Right lobe of liver (tissue), 6 donors: Measurements from ENCODE around the gene PPM1H. TPM values are rescaled to one million over a fixed set of nuclear protein-coding genes. Genes with fewer than 3 reads are reported as not detected.

Source experiments
- ATAC-seq, 4 donors: fragments of 200-7000 bp; cut with Tn5 transposase; one replicate each; pipeline ENCODE4 v1.9.1; 2020; ENCODE audit warnings: mild to moderate bottlenecking in 4 of 4, moderate library complexity in 4 of 4
- DNase-seq, 3 donors: peaks; one replicate each; pipeline ENCODE4 v3.0.0-alpha.2; 2020
- H3K27ac ChIP-seq, 3 donors: fragments of 200-600 bp; one replicate each; pipeline ENCODE4 v1.8.0; 2022
- H3K27me3 ChIP-seq, 2 donors: fragments of 200-600 bp; one replicate each; pipeline ENCODE4 v1.8.0; 2022
- H3K36me3 ChIP-seq, 4 donors: fragments of 200-600 bp; sonication (generic) in 1 of 4; one replicate each; pipeline versions ENCODE4 v1.5.1 to v1.8.0; 2017 to 2022; ENCODE audit warnings: control low read depth in 1 of 4
- H3K4me1 ChIP-seq, 4 donors: fragments of 200-600 bp; sonication (generic) in 1 of 4; one replicate each; pipeline versions ENCODE4 v1.5.1 to v1.8.0; 2017 to 2022; ENCODE audit warnings: control low read depth in 1 of 4
- H3K4me3 ChIP-seq, 3 donors: fragments of 200-600 bp; one replicate each; pipeline ENCODE4 v1.8.0; 2022
- H3K9me3 ChIP-seq, 4 donors: fragments of 200-600 bp; sonication (generic) in 1 of 4; one replicate each; pipeline versions ENCODE4 v1.5.1 to v1.8.0; 2017 to 2022; ENCODE audit warnings: control low read depth in 1 of 4
- CTCF ChIP-seq, 4 donors: fragments of 200-600 bp in 3 of 4; fragments of 450-650 bp in 1 of 4; IDR thresholded peaks; one replicate each; pipeline versions ENCODE4 v1.5.1 to v1.8.0; 2016 to 2022; ENCODE audit warnings: antibody characterized with exemption in 4 of 4, mild to moderate bottlenecking in 2 of 4
- POLR2A ChIP-seq: fragments of 450-650 bp; IDR thresholded peaks from one replicate; pipeline ENCODE4 v1.6.1; 2017; ENCODE audit warnings: antibody characterized with exemption, mild to moderate bottlenecking
- WGBS: methylation state at CpG from one replicate; pipeline ENCODE4 v1.1.6; 2018; ENCODE audit warnings: low coverage, low lambda C conversion rate; ENCODE audit not compliant: insufficient coverage; ENCODE audit errors: missing lambda C conversion rate; 5-methylcytosine and 5-hydroxymethylcytosine counted together
- intact Hi-C, 2 donors: fragments of 100-400 bp; cut with DNase I; formaldehyde crosslinking; loops; one replicate each; pipeline versions ENCODE4 v1.11.2 to v1.14.1; 2022
- total RNA-seq, 6 experiments: library from RNA; depleted of rRNA in 2 of 6; stranded (reverse); fragments of >200 nt in 2 of 6; fragmentation: NEBNext Ultra II Directional in 3 of 6; extraction: Animal tissue kit (Norgen Biotek cat#: 25700) in 3 of 6; gene quantifications; one replicate each; pipeline versions ENCODE4 v1.1.0 to v1.2.4, GENCODE V29; 2016 to 2023
- donor health status: DM: no; HTN: yes; CAD: no.
- donor health status: DM: no; HTN: no; CAD: no.
- donor health status: DM: no; HTN: no; CAD: no.
- donor health status: DM: no; HTN: yes; CAD: no.
- donor health status: DM: no; HTN: yes; CAD: no.

The PPM1H gene
- total RNA-seq, 6 experiments from 2014 or later = 3.8 to 9.2 (median 6.5) TPM

- no peak for ATAC-seq
- Histone ChIP-seq H3K9me3 (no peaks in the 10 kb centered on the region), H3K4me1 (peaks cover 0 to 1% (median 0%) of the 10 kb centered on the region in 4 donors), H3K4me3 (no peak overlapping the region), H3K27me3 (no peaks in the 10 kb centered on the region), H3K27ac (no peak overlapping the region), H3K36me3 (no peaks in the 10 kb centered on the region)
- WGBS = 85% methylated on average over 2 of the region's 2 CpGs
- DNase-seq = no peak
- no peak for TF ChIP-seq POLR2A
- TF ChIP-seq CTCF (IDR thresholded peaks at IDR 0.05) = no peak
- intact Hi-C loops = no loop called here
Observed at GRCh38 chr12:62618930-62619329, 316.0 kb downstream of the PPM1H start.

DNA sequence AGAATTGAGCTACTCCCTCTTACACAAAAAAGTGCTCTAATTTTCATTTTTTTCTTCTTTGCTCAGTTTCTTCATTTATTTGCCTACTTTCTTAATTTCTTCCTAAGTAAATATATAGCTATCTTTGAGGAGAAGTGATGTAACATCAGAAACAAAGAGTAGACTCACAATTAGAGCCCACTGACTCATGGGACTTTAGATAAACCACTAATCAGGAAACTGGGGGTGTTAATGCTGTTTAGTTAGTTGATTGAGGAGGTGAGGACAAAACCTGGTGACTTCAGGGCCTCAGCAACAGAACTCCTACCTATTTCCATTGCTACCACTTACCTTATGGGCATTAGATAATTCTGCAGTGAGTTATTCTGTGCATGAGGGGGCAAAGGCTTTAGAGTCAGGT is 316.6 kb downstream of the PPM1H start:
- ATAC-seq = no peak
- Histone ChIP-seq H3K4me1 (no peaks in the 10 kb centered on the region), H3K27ac (no peak overlapping the region), H3K36me3 (no peaks in the 10 kb centered on the region), H3K4me3 (no peak overlapping the region), H3K27me3 (no peaks in the 10 kb centered on the region), H3K9me3 (no peaks in the 10 kb centered on the region)
- intact Hi-C loops = no loop called here
- no peak for TF ChIP-seq POLR2A
- TF ChIP-seq CTCF (IDR thresholded peaks at IDR 0.05) = no peak
- DNase-seq = no peak

DNA sequence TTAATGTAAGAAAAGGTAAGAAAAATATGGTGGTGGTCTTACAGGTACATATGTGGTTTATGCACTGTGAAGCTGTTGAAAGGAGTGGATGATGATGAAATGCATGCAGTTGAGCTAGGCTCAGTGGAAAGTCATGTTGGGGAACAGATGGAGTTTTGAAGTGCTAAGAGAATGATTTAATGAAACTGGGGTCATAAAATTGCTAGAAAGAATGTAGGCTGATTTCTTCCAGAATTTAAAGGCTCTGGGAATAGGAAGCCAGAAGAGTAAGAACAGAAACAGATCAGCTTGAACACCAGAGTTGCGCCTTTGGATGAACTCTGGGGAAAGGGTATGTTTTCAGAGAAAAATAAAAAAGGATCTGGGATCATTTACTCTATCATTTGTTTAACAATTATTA is 321.9 kb downstream of the PPM1H start:
- WGBS = no CpG with 5 or more reads among the region's 1 CpG
- no peaks in the 10 kb centered on the region for H3K9me3 ChIP-seq

GRCh38 chr12:62606654-62607053 is 328.3 kb downstream of the PPM1H start:
- whole genome bisulfite sequencing = 100% methylated on average over 1 of the region's 1 CpG

More for the DNA sequence above, 321.9 kb downstream of the PPM1H start:
- DNase-seq = no peak
- H3K27ac ChIP-seq = no peak overlapping the region
- H3K4me3 ChIP-seq = no peak overlapping the region
- no peak for ATAC-seq
- no peaks in the 10 kb centered on the region for H3K36me3 ChIP-seq
- no peaks in the 10 kb centered on the region for H3K27me3 ChIP-seq
- intact Hi-C loops = no loop called here
- TF ChIP-seq CTCF (IDR thresholded peaks at IDR 0.05) (no peak), POLR2A (no peak)
- no peaks in the 10 kb centered on the region for H3K4me1 ChIP-seq

More at GRCh38 chr12:62606654-62607053, 328.3 kb downstream of the PPM1H start:
- ATAC-seq (no peak), DNase-seq (no peak)
- Histone ChIP-seq H3K36me3 (no peaks in the 10 kb centered on the region), H3K27me3 (no peaks in the 10 kb centered on the region), H3K9me3 (no peaks in the 10 kb centered on the region), H3K4me3 (no peak overlapping the region), H3K27ac (no peak overlapping the region), H3K4me1 (peaks cover 0 to 6% (median 2%) of the 10 kb centered on the region in 4 donors)
- TF ChIP-seq CTCF (IDR thresholded peaks at IDR 0.05) = no peak
- TF ChIP-seq POLR2A = no peak
- intact Hi-C loops = no loop called here
